ENCODE measurements around the gene KLHDC4.
"Not testable (repeated sequence)": the region's sequence is repeated elsewhere in the genome, so short reads cannot be mapped to it uniquely, and the experiment has no call there.

Gene KLHDC4

DNA sequence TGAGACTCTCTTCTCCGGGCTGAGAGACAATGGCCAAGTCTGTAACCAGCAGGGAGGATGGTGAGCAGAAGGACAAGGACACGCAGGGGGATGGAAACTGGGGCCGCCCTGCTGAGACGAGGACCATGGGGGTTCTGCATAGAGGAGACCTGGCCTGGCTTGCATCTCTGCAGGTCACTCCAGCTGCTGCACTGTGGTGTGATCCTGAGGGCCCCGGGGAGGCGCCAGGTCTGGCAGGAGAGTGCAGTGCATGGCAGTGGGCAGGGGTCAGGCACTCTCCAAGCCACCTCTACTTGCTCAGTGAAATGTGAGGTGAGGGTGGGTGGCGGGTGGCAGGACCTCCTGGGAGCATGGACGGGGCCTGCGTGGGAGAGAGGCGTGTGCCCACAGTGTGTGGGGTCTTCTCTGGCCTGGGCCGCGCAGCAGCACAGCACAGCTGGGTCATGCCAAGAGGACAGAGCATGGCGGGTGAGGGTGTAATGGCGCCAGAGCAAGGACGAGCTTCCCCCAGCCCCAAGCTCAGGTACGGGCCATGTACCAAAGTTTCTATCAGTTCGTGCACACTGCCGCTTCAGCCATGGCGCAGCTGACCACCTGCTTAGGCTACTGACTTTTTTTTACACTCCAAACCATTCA lies 43.1 kb downstream of the KLHDC4 start:
- Histone ChIP-seq H4K20me1 (ENCODE audit: low read depth, low read length) (no peaks in the 10 kb centered on the region), H3K27me3 (ENCODE audit: low read length) (no peaks in the 10 kb centered on the region), H3K4me2 (ENCODE audit: low read depth, low read length, poor library complexity, severe bottlenecking) (peak overlapping the region; percentile 6), H3K9ac (ENCODE audit: low read length) (peak overlapping the region; percentile 21), H3K4me3 (ENCODE audit: insufficient read depth, low read length, poor library complexity, severe bottlenecking) (no peak overlapping the region), H3K27ac (ENCODE audit: low read depth, low read length) (peak overlapping the region; percentile 92), H3K79me2 (ENCODE audit: insufficient read depth, low read length) (peaks cover 36% of the 10 kb centered on the region), H3K9me2 (replicated peaks; ENCODE audit: insufficient read depth, low read length) (no peaks in the 10 kb centered on the region), H3F3A (ENCODE audit: insufficient read depth) (peaks cover 23% of the 10 kb centered on the region), H3K36me3 (ENCODE audit: low read length) (0 out of 2 replicates have a peak, but pooled peaks cover 5% of the 10 kb centered on the region), H2AFZ (ENCODE audit: low read depth, low read length, severe bottlenecking) (no peak overlapping the region), H3K9me3 (ENCODE audit: insufficient read depth, low read length) (no peaks in the 10 kb centered on the region)
- TF ChIP-seq EZH2phosphoT487 (conservative IDR thresholded peaks at IDR 0.05; ENCODE audit: low read length): no peak
- TF ChIP-seq, protein P1, sequence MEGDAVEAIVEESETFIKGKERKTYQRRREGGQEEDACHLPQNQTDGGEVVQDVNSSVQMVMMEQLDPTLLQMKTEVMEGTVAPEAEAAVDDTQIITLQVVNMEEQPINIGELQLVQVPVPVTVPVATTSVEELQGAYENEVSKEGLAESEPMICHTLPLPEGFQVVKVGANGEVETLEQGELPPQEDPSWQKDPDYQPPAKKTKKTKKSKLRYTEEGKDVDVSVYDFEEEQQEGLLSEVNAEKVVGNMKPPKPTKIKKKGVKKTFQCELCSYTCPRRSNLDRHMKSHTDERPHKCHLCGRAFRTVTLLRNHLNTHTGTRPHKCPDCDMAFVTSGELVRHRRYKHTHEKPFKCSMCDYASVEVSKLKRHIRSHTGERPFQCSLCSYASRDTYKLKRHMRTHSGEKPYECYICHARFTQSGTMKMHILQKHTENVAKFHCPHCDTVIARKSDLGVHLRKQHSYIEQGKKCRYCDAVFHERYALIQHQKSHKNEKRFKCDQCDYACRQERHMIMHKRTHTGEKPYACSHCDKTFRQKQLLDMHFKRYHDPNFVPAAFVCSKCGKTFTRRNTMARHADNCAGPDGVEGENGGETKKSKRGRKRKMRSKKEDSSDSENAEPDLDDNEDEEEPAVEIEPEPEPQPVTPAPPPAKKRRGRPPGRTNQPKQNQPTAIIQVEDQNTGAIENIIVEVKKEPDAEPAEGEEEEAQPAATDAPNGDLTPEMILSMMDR (IDR thresholded peaks at IDR 0.05; ENCODE audit: insufficient read depth, low read length, poor library complexity, severe bottlenecking): no peak

DNA sequence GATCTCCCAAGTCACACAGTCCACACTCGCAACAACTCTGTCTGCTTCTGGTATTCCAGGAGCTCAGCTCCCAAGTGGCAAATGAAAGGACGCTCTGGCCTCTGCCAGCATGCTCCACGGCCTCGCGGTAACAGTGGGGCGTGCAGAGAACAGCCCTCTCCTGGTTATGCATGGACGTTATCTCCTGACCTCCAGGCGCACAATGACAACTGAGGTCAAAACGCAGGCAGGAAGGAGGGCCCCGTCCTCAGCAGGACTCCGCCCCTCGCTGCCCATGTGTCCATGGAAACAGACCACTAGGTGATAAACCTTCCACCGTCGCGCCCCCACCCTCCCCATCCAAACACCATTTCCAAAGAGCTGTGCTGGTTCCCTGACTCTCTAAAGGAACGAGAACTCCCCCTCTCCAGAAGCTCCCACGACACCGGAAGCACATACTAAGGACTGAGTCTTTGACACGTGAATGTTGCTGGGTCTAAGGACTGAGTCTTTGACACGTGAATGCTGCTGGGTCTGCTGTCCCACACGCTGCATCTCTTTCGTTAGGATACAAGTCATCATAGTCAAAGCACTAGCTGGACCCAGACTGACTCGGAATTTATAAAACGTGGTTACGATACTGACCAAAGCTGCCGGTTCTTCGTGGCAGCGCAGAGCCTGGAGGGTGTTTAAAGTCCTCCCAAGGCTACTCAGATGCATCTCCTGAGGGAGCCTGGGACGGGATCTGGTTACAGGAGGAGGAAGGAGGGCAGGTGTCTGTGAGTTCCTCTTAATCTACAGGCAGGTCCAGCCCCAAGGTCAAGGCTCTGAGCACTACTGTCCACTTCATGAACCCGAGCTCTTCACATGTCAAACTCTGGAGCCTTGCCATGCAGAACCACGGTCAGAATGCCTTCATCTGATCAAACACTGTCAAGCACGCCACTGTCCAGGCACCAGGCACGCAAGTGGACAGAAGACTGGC lies 43.9 kb downstream of the KLHDC4 start:
- Histone ChIP-seq H3K27ac (ENCODE audit: low read depth, low read length) (no peak overlapping the region), H3K9me2 (replicated peaks; ENCODE audit: insufficient read depth, low read length) (no peaks in the 10 kb centered on the region), H3F3A (ENCODE audit: insufficient read depth) (peaks cover 22% of the 10 kb centered on the region), H3K36me3 (ENCODE audit: low read length) (0 out of 2 replicates have a peak, but pooled peaks cover 5% of the 10 kb centered on the region), H3K27me3 (ENCODE audit: low read length) (no peaks in the 10 kb centered on the region), H3K9ac (ENCODE audit: low read length) (no peak overlapping the region; the same call in 1 of the 2 replicates), H3K4me3 (ENCODE audit: insufficient read depth, low read length, poor library complexity, severe bottlenecking) (no peak overlapping the region), H3K9me3 (ENCODE audit: insufficient read depth, low read length) (no peaks in the 10 kb centered on the region), H2AFZ (ENCODE audit: low read depth, low read length, severe bottlenecking) (no peak overlapping the region), H4K20me1 (ENCODE audit: low read depth, low read length) (no peaks in the 10 kb centered on the region), H3K79me2 (ENCODE audit: insufficient read depth, low read length) (peaks cover 36% of the 10 kb centered on the region), H3K4me2 (ENCODE audit: low read depth, low read length, poor library complexity, severe bottlenecking) (no peak overlapping the region)
- TF ChIP-seq, protein P1 (IDR thresholded peaks at IDR 0.05; ENCODE audit: insufficient read depth, low read length, poor library complexity, severe bottlenecking): no peak
- TF ChIP-seq EZH2phosphoT487 (conservative IDR thresholded peaks at IDR 0.05; ENCODE audit: low read length): no peak

DNA sequence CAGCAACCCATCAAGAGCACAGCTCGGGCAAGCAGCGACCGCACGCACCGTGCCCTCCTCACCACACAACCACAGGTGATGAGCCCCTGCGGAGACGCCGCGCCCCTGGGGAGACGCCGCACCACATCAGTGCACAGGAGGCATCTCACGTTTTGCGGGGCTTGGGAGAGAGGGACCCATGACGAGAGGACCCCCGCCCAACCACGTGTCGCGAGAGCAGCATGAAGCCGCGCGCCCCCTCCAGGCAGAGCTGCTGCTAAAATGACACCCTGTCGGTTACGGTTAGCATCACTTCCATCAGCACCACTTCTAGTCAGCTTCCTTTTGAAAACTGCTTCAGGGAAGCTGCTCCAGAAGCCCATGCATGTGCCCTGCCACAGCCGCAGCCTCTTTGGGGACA lies 45.3 kb downstream of the KLHDC4 start:
- no peak overlapping the region for H3K4me2 ChIP-seq (ENCODE audit: low read depth, low read length, poor library complexity, severe bottlenecking)
- 0 out of 2 replicates have a peak, but pooled peaks cover 5% of the 10 kb centered on the region for H3K36me3 ChIP-seq (ENCODE audit: low read length)
- H4K20me1 ChIP-seq (ENCODE audit: low read depth, low read length): no peaks in the 10 kb centered on the region
- H3K9ac ChIP-seq (ENCODE audit: low read length): no peak overlapping the region
- H3K79me2 ChIP-seq (ENCODE audit: insufficient read depth, low read length): peaks cover 36% of the 10 kb centered on the region
- H2AFZ ChIP-seq (ENCODE audit: low read depth, low read length, severe bottlenecking): no peak overlapping the region
- H3K9me2 ChIP-seq (replicated peaks; ENCODE audit: insufficient read depth, low read length): no peaks in the 10 kb centered on the region
- no peak for TF ChIP-seq EZH2phosphoT487 (conservative IDR thresholded peaks at IDR 0.05; ENCODE audit: low read length)
- TF ChIP-seq, protein P1 (IDR thresholded peaks at IDR 0.05; ENCODE audit: insufficient read depth, low read length, poor library complexity, severe bottlenecking): no peak
- no peaks in the 10 kb centered on the region for H3K9me3 ChIP-seq (ENCODE audit: insufficient read depth, low read length)
- H3F3A ChIP-seq (ENCODE audit: insufficient read depth): peaks cover 18% of the 10 kb centered on the region
- no peaks in the 10 kb centered on the region for H3K27me3 ChIP-seq (ENCODE audit: low read length)
- no peak overlapping the region for H3K4me3 ChIP-seq (ENCODE audit: insufficient read depth, low read length, poor library complexity, severe bottlenecking)
- H3K27ac ChIP-seq (ENCODE audit: low read depth, low read length): no peak overlapping the region

DNA sequence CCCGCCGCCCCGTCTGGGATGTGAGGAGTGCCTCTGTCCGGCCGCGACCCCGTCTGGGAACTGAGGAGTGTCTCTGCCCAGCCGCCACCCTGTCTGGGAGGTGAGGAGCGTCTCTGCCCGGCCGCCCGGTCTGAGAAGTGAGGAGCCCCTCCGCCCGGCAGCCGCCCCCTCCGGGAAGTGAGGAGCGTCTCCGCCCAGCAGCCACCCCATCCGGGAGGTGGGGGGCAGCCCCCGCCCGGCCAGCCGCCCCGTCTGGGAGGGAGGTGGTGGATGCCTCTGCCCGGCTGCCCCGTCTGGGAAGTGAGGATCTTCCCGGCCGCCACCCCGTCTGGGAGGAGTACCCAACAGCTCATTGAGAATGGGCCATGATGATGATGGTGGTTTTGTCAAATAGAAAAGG lies 47.0 kb downstream of the KLHDC4 start:
- not testable (repeated sequence) for H3F3A ChIP-seq (ENCODE audit: insufficient read depth); H3K27ac ChIP-seq (ENCODE audit: low read depth, low read length); H2AFZ ChIP-seq (ENCODE audit: low read depth, low read length, severe bottlenecking); H3K9ac ChIP-seq (ENCODE audit: low read length); H3K9me2 ChIP-seq (replicated peaks; ENCODE audit: insufficient read depth, low read length); H3K4me2 ChIP-seq (ENCODE audit: low read depth, low read length, poor library complexity, severe bottlenecking); H3K9me3 ChIP-seq (ENCODE audit: insufficient read depth, low read length); H4K20me1 ChIP-seq (ENCODE audit: low read depth, low read length); H3K36me3 ChIP-seq (ENCODE audit: low read length); H3K4me3 ChIP-seq (ENCODE audit: insufficient read depth, low read length, poor library complexity, severe bottlenecking); H3K27me3 ChIP-seq (ENCODE audit: low read length)
- H3K79me2 ChIP-seq (ENCODE audit: insufficient read depth, low read length): peaks cover 32% of the 10 kb centered on the region

Data from SU-DHL-6 (cell line).